CD14-positive monocyte (primary cell): ENCODE measurements around the gene UBE2U. TPM values are rescaled to one million over a fixed set of nuclear protein-coding genes. Genes with fewer than 3 reads are reported as not detected.

Experiments
- DNase-seq, 3 donors: peaks; one replicate each; pipeline ENCODE4 v3.0.0-alpha.2; 2011 to 2022
- H2AFZ ChIP-seq: 2 replicates; pipeline ENCODE4 v1.6.0; 2012; ENCODE audit warnings: mild to moderate bottlenecking, low read depth, low read length, inconsistent platforms; ENCODE audit not compliant: insufficient read depth, poor library complexity, severe bottlenecking
- H3K27ac ChIP-seq, 2 donors: 1 replicate in 1 of 2; 2 replicates in 1 of 2; pipeline ENCODE4 v1.5.1; 2012 to 2013; ENCODE audit warnings: low read length in 2 of 2, control low read depth in 1 of 2, inconsistent platforms in 1 of 2, low read depth in 1 of 2, mild to moderate bottlenecking in 1 of 2
- H3K27me3 ChIP-seq, 2 donors: one replicate each; pipeline versions ENCODE4 v1.6.0 to v1.6.1; 2011 to 2013; ENCODE audit warnings: low read length in 2 of 2; ENCODE audit not compliant: control insufficient read depth in 2 of 2, insufficient read depth in 2 of 2
- H3K36me3 ChIP-seq, 2 donors: replicated peaks in 1 of 2; 1 replicate in 1 of 2; 2 replicates in 1 of 2; pipeline versions ENCODE4 v1.5.1 to v1.6.1; 2012 to 2013; ENCODE audit warnings: low read length in 2 of 2, control low read depth in 1 of 2, inconsistent platforms in 1 of 2, mild to moderate bottlenecking in 1 of 2; ENCODE audit not compliant: insufficient read depth in 2 of 2, control insufficient read depth in 1 of 2
- H3K4me1 ChIP-seq, 2 donors: 1 replicate in 1 of 2; 2 replicates in 1 of 2; pipeline versions ENCODE4 v1.5.1 to v1.6.1; 2012 to 2013; ENCODE audit warnings: low read length in 2 of 2, control low read depth in 1 of 2, inconsistent platforms in 1 of 2, mild to moderate bottlenecking in 1 of 2, moderate library complexity in 1 of 2; ENCODE audit not compliant: insufficient read depth in 2 of 2, control insufficient read depth in 1 of 2
- H3K4me2 ChIP-seq: replicated peaks from 2 replicates; pipeline ENCODE3; 2012; ENCODE audit warnings: low read length, moderate library complexity, mild to moderate bottlenecking; ENCODE audit not compliant: poor library complexity, severe bottlenecking; ENCODE audit errors: extremely low read depth
- H3K4me3 ChIP-seq, 3 experiments: fragments of 200-600 bp in 1 of 3; sonication (generic) in 1 of 3; replicated peaks in 1 of 3; 1 replicate in 2 of 3; 2 replicates in 1 of 3; pipeline ENCODE4 v1.5.1; 2011 to 2013; ENCODE audit warnings: low read length in 3 of 3, mild to moderate bottlenecking in 3 of 3, control low read depth in 2 of 3, low read depth in 2 of 3, inconsistent platforms in 1 of 3, moderate library complexity in 1 of 3
- H3K79me2 ChIP-seq: 2 replicates; pipeline ENCODE4 v1.6.0; 2012; ENCODE audit warnings: mild to moderate bottlenecking, control low read depth, inconsistent platforms, low read length, moderate library complexity; ENCODE audit not compliant: insufficient read depth
- H3K9ac ChIP-seq: 2 replicates; pipeline ENCODE4 v1.6.0; 2017; ENCODE audit warnings: low read length, mild to moderate bottlenecking; ENCODE audit not compliant: insufficient read depth, poor library complexity, severe bottlenecking
- H3K9me3 ChIP-seq, 2 donors: replicated peaks in 1 of 2; 1 replicate in 1 of 2; 2 replicates in 1 of 2; pipeline versions ENCODE4 v1.5.1 to v1.6.1; 2012 to 2013; ENCODE audit warnings: low read length in 2 of 2, control low read depth in 1 of 2; ENCODE audit not compliant: control insufficient read depth in 1 of 2, insufficient read depth in 1 of 2
- H4K20me1 ChIP-seq: 2 replicates; pipeline ENCODE4 v1.6.0; 2012; ENCODE audit warnings: mild to moderate bottlenecking, low read length, control low read depth, moderate library complexity; ENCODE audit not compliant: insufficient read depth
- H3K27ac Mint-ChIP-seq, 7 donors: one replicate each; pipeline ENCODE4 v1.8.0; 2020; ENCODE audit warnings: mild to moderate bottlenecking in 7 of 7, mixed read lengths in 7 of 7, moderate library complexity in 6 of 7, inconsistent platforms in 2 of 7
- H3K27me3 Mint-ChIP-seq, 3 donors: one replicate each; pipeline ENCODE4 v1.8.0; 2021 to 2022; ENCODE audit warnings: low read depth in 3 of 3, mild to moderate bottlenecking in 3 of 3, mixed read lengths in 3 of 3, moderate library complexity in 3 of 3, inconsistent platforms in 1 of 3
- H3K36me3 Mint-ChIP-seq, 2 donors: one replicate each; pipeline ENCODE4 v1.8.0; 2020; ENCODE audit warnings: mixed read lengths in 2 of 2, inconsistent platforms in 1 of 2, mild to moderate bottlenecking in 1 of 2
- H3K4me1 Mint-ChIP-seq: one replicate; pipeline ENCODE4 v1.8.0; 2020; ENCODE audit warnings: mild to moderate bottlenecking, mixed read lengths
- H3K4me3 Mint-ChIP-seq, 2 donors: one replicate each; pipeline ENCODE4 v1.8.0; 2020; ENCODE audit warnings: mild to moderate bottlenecking in 2 of 2, mixed read lengths in 2 of 2, moderate library complexity in 1 of 2
- H3K9me3 Mint-ChIP-seq, 7 donors: one replicate each; pipeline ENCODE4 v1.8.0; 2020 to 2022; ENCODE audit warnings: mixed read lengths in 7 of 7, mild to moderate bottlenecking in 6 of 7, moderate library complexity in 6 of 7, inconsistent platforms in 2 of 7
- WGBS: methylation state at CpG from one replicate; pipeline ENCODE4 v1.1.5; 2013; ENCODE audit warnings: missing lambda C conversion rate; ENCODE audit not compliant: insufficient coverage; 5-methylcytosine and 5-hydroxymethylcytosine counted together
- intact Hi-C, 2 donors: fragments of 100-400 bp; cut with micrococcal nuclease; formaldehyde crosslinking; loops; one replicate each; pipeline versions ENCODE4 v1.15.0 to v1.15.1; 2023
- polyA plus RNA-seq, 3 donors: library from polyadenylated mRNA; depleted of rRNA in 1 of 3; unstranded in 2 of 3; stranded (reverse) in 1 of 3; fragments of 300-500 nt in 2 of 3; fragments of >200 nt in 1 of 3; fragmentation: Illumina TruSeq in 2 of 3; gene quantifications; 1 replicate in 2 of 3; 2 replicates in 1 of 3; pipeline ENCODE4 v1.2.3, GENCODE V29; 2012 to 2021
- TF ChIP-seq, protein P1 (sequence below): fragments of 200-600 bp; IDR thresholded peaks from one replicate; pipeline ENCODE4 v1.8.0; 2022; ENCODE audit warnings: antibody characterized with exemption, mild to moderate bottlenecking

The UBE2U gene
- polyA plus RNA-seq, 3 donors: not detected

DNA sequence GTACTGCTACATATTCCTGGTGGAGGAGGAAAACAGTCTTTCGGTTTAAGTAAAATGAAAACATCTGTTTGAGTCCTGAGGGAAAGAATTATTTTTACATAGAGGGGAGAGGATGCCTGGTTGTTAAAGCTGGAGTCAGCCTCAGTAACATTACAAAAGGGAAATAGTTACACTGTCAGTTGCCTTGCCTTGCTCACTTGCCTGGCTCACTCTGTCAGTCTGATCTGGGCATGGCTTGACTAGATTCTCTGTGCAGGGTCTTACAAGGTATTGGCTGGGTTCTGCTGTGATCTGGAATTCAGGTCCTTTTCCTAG lies 8.4 kb upstream of the UBE2U start:
- Histone ChIP-seq H4K20me1 (no peaks in the 10 kb centered on the region), H3K27me3 (no peaks in the 10 kb centered on the region), H3K9ac (no peak overlapping the region), H3K4me3 (no peak overlapping the region), H3K4me2 (no peak overlapping the region), H3K4me1 (no peaks in the 10 kb centered on the region), H3K79me2 (no peaks in the 10 kb centered on the region), H2AFZ (no peak overlapping the region), H3K27ac (no peak overlapping the region), H3K36me3 (no peaks in the 10 kb centered on the region), H3K9me3 (peaks cover 0 to 6% of the 10 kb centered on the region in 2 donors)
- TF ChIP-seq, protein P1, sequence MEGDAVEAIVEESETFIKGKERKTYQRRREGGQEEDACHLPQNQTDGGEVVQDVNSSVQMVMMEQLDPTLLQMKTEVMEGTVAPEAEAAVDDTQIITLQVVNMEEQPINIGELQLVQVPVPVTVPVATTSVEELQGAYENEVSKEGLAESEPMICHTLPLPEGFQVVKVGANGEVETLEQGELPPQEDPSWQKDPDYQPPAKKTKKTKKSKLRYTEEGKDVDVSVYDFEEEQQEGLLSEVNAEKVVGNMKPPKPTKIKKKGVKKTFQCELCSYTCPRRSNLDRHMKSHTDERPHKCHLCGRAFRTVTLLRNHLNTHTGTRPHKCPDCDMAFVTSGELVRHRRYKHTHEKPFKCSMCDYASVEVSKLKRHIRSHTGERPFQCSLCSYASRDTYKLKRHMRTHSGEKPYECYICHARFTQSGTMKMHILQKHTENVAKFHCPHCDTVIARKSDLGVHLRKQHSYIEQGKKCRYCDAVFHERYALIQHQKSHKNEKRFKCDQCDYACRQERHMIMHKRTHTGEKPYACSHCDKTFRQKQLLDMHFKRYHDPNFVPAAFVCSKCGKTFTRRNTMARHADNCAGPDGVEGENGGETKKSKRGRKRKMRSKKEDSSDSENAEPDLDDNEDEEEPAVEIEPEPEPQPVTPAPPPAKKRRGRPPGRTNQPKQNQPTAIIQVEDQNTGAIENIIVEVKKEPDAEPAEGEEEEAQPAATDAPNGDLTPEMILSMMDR: no peak
- intact Hi-C loops: no loop called here
- Mint-ChIP-seq H3K4me3 (no peak overlapping the region), H3K4me1 (peaks cover 2% of the 10 kb centered on the region), H3K27me3 (peaks cover 0 to 2% (median 0%) of the 10 kb centered on the region in 3 donors), H3K36me3 (no peaks in the 10 kb centered on the region), H3K9me3 (peaks cover 0 to 6% (median 0%) of the 10 kb centered on the region in 7 donors), H3K27ac (no peak overlapping the region)
- DNase-seq: no peak
- 100% methylated on average over 1 of the region's 1 CpG for WGBS

DNA sequence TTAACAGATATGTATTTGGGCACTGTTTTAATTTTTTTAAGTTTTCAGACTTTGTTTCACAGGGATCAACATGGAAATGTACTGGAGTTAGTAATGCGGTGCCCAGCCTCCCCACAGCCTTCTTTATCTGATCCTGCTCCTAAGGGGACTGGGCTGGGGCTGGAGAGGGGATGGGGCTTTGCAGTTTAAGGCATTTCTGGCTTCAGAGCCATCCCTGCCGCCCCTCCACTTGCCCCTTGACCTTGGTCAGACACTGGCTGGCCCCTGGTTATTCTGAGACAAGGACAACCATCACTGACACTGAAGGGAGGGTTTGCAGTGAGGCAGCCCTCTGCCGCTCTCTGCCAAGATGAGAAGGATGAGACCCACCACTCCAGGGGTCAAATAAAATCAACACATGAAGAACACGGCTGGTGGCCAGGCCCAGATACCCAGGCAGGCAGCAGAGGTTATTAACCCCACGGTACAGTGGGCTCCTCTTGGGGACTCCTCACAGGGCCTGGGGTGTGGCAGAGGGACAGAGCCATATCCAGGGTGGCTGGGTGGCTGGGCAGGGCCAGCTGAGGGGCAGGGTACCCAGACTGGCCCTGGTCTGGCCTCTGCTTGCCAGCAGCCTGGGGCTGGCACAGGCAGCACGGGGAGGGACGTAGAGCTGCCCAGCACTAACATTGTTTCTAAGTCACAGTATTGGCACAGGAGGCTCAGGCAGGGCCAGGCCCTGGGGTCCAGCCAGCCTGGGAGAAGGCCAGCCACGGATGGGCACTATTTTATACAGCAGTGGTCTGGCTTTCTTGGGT lies 7.2 kb upstream of the UBE2U start:
- TF ChIP-seq, protein P1: no peak
- Mint-ChIP-seq H3K36me3 (no peaks in the 10 kb centered on the region), H3K27ac (no peak overlapping the region), H3K9me3 (peaks cover 0 to 9% (median 3%) of the 10 kb centered on the region in 7 donors), H3K4me3 (no peak overlapping the region), H3K27me3 (peaks cover 0 to 2% (median 0%) of the 10 kb centered on the region in 3 donors), H3K4me1 (peaks cover 2% of the 10 kb centered on the region)
- no peaks in the 10 kb centered on the region for H3K27me3 ChIP-seq
- WGBS: 91% methylated on average over 6 of the region's 8 CpGs
- H3K36me3 ChIP-seq: no peaks in the 10 kb centered on the region
- H4K20me1 ChIP-seq: no peaks in the 10 kb centered on the region
- no peak overlapping the region for H3K4me3 ChIP-seq
- peaks cover 0 to 6% of the 10 kb centered on the region in 2 donors for H3K9me3 ChIP-seq
- no peaks in the 10 kb centered on the region for H3K79me2 ChIP-seq
- H3K4me1 ChIP-seq: no peaks in the 10 kb centered on the region
- H2AFZ ChIP-seq: no peak overlapping the region
- intact Hi-C loops: no loop called here
- no peak for DNase-seq
- H3K9ac ChIP-seq: no peak overlapping the region
- H3K27ac ChIP-seq: no peak overlapping the region
- H3K4me2 ChIP-seq: no peak overlapping the region
